Gastrocnemius medialis (tissue), 4 donors: ENCODE measurements around the gene CCM2L. TPM values are rescaled to one million over a fixed set of nuclear protein-coding genes. Genes with fewer than 3 reads are reported as not detected.

Source experiments
- ATAC-seq, 2 donors: fragments of 150-250 bp; one replicate each; pipeline ENCODE4 v1.9.1; 2016
- DNase-seq, 2 donors: peaks; one replicate each; pipeline ENCODE4 v3.0.0-alpha.2; 2019
- H3K27ac ChIP-seq, 4 donors: fragments of 200-600 bp; sonication (generic); 1 replicate in 1 of 4; 2 replicates in 3 of 4; pipeline ENCODE4 v1.5.1; 2016 to 2018; ENCODE audit warnings: mild to moderate bottlenecking in 2 of 4, moderate library complexity in 1 of 4
- H3K27me3 ChIP-seq, 3 donors: fragments of 200-600 bp; sonication (generic) in 2 of 3; 1 replicate in 1 of 3; 2 replicates in 2 of 3; pipeline versions ENCODE4 v1.5.1 to v1.6.0; 2016 to 2019; ENCODE audit warnings: mild to moderate bottlenecking in 1 of 3, moderate library complexity in 1 of 3
- H3K36me3 ChIP-seq, 2 donors: fragments of 200-600 bp; sonication (generic) in 1 of 2; one replicate each; pipeline ENCODE4 v1.5.1; 2017 to 2018
- H3K4me1 ChIP-seq, 2 donors: fragments of 200-600 bp; sonication (generic) in 1 of 2; one replicate each; pipeline ENCODE4 v1.5.1; 2016 to 2017; ENCODE audit warnings: mild to moderate bottlenecking in 2 of 2
- H3K4me3 ChIP-seq, 4 donors: fragments of 200-600 bp; sonication (generic) in 3 of 4; 1 replicate in 1 of 4; 2 replicates in 3 of 4; pipeline ENCODE4 v1.5.1; 2016 to 2019; ENCODE audit warnings: mild to moderate bottlenecking in 2 of 4
- H3K9me3 ChIP-seq, 3 donors: fragments of 200-600 bp; sonication (generic) in 2 of 3; 1 replicate in 1 of 3; 2 replicates in 2 of 3; pipeline ENCODE4 v1.5.1; 2016 to 2019
- CTCF ChIP-seq, 5 experiments: fragments of 450-650 bp in 3 of 5; fragments of 200-600 bp in 2 of 5; sonication (generic) in 2 of 5; IDR thresholded peaks in 4 of 5; conservative IDR thresholded peaks in 1 of 5; 1 replicate in 4 of 5; 2 replicates in 1 of 5; pipeline ENCODE4 v1.5.1; 2016 to 2019; ENCODE audit warnings: antibody characterized with exemption in 5 of 5, mild to moderate bottlenecking in 3 of 5, moderate library complexity in 3 of 5
- POLR2A ChIP-seq, 2 donors: fragments of 450-650 bp; IDR thresholded peaks; one replicate each; pipeline ENCODE4 v1.6.1; 2017; ENCODE audit warnings: antibody characterized with exemption in 2 of 2, mild to moderate bottlenecking in 2 of 2, moderate library complexity in 2 of 2
- in situ Hi-C, 4 donors: fragments of 200-750 bp; cut with MboI; loops; one replicate each; pipeline versions ENCODE4 v1.15.0 to v1.8.0; 2017; ENCODE audit warnings: low sequenced_read_pairs in 4 of 4
- intact Hi-C: fragments of 100-400 bp; cut with DNase I; formaldehyde crosslinking; loops from one replicate; pipeline ENCODE4 v1.15.1; 2023; ENCODE audit warnings: low total_unique reads
- total RNA-seq, 4 donors: library from RNA; depleted of rRNA; stranded (reverse); fragments of >200 nt; gene quantifications; one replicate each; pipeline versions ENCODE4 v1.1.0 to v1.2.3, GENCODE V29; 2016

Gene CCM2L
- total RNA-seq, 4 donors from 2014 or later = 2.2 to 5.8 (median 3.2) TPM

- DNase-seq = no peak
- no peaks in the 10 kb centered on the region for H3K9me3 ChIP-seq
- no peak overlapping the region for H3K27ac ChIP-seq
- TF ChIP-seq POLR2A (IDR thresholded peaks at IDR 0.05) = no peak
- no peak for TF ChIP-seq CTCF (IDR thresholded peaks at IDR 0.05 in 4 of 5, conservative IDR thresholded peaks at IDR 0.05 in 1 of 5)
- H3K4me1 ChIP-seq = peaks cover 0 to 3% of the 10 kb centered on the region in 2 donors
- in situ Hi-C loops (loop anchor here in 2 of 4 donors (10.0 kb wide), 2 partner anchors 181 to 211 kb away; no protein-coding TSS in a partner anchor), intact Hi-C loops (no loop called here)
- no peak for ATAC-seq
- H3K27me3 ChIP-seq = peaks cover 12 to 18% (median 16%) of the 10 kb centered on the region in 3 donors
- H3K4me3 ChIP-seq = no peak overlapping the region
- H3K36me3 ChIP-seq = no peaks in the 10 kb centered on the region
Observed at GRCh38 chr20:32035426-32035779, 25.2 kb downstream of the CCM2L start.

- no peak for ATAC-seq
- Histone ChIP-seq H3K4me1 (peaks cover 0 to 2% of the 10 kb centered on the region in 2 donors), H3K27ac (no peak overlapping the region), H3K36me3 (no peaks in the 10 kb centered on the region), H3K9me3 (no peaks in the 10 kb centered on the region), H3K27me3 (peaks cover 12 to 18% (median 16%) of the 10 kb centered on the region in 3 donors), H3K4me3 (no peak overlapping the region)
- no peak for DNase-seq
- TF ChIP-seq POLR2A (IDR thresholded peaks at IDR 0.05) (no peak), CTCF (IDR thresholded peaks at IDR 0.05 in 4 of 5, conservative IDR thresholded peaks at IDR 0.05 in 1 of 5) (no peak)
- intact Hi-C loops = no loop called here
- in situ Hi-C loops = loop anchor here in 2 of 4 donors (10.0 kb wide), 2 partner anchors 181 to 211 kb away; no protein-coding TSS in a partner anchor
Observed at GRCh38 chr20:32036252-32036651, 26.0 kb downstream of the CCM2L start.

DNA sequence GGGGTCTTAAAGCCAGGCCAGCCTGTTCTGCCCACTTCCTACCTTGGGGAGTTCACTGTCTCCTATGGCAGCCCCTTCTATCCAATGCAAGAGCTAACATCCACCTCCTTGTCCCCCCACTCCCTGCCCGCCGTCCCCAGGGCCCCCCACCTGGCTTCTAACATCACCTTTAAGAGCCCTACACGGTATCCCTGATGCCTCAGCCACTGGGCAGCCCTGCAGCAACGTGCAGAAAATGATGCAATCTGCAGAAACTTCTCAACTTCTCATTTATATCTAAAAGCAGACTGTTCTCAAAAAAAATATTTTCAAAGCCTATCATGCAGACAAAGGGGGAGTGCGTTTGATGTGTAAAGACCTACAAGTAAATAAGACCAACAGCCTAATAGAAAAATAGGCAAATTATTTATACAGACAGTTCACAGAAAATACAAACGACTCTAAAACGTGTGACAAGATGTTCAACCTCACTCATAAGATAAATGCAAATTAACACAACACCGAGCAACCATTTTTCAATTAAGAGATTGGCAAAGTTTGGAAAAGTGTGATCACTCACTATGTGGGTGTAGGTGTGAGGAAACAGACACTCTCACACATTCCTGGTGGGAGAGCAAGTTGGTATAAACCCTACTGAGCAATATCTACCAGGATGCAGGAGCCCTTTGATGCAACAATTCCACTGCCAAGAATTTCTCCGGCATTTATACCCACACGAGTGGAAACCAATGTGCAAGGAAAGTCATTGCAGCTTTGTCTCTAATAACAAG lies 26.7 kb downstream of the CCM2L start:
- no peaks in the 10 kb centered on the region for H3K9me3 ChIP-seq
- no peak overlapping the region for H3K27ac ChIP-seq
- no peaks in the 10 kb centered on the region for H3K36me3 ChIP-seq
- intact Hi-C loops = no loop called here
- in situ Hi-C loops = loop anchor here in 2 of 4 donors (10.0 kb wide), 2 partner anchors 182 to 212 kb away; no protein-coding TSS in a partner anchor
- peaks cover 12 to 18% (median 16%) of the 10 kb centered on the region in 3 donors for H3K27me3 ChIP-seq
- H3K4me3 ChIP-seq = no peak overlapping the region
- ATAC-seq (no peak), DNase-seq (no peak)
- TF ChIP-seq POLR2A (IDR thresholded peaks at IDR 0.05) = no peak
- TF ChIP-seq CTCF (IDR thresholded peaks at IDR 0.05 in 4 of 5, conservative IDR thresholded peaks at IDR 0.05 in 1 of 5) = no peak
- no peaks in the 10 kb centered on the region for H3K4me1 ChIP-seq

DNA sequence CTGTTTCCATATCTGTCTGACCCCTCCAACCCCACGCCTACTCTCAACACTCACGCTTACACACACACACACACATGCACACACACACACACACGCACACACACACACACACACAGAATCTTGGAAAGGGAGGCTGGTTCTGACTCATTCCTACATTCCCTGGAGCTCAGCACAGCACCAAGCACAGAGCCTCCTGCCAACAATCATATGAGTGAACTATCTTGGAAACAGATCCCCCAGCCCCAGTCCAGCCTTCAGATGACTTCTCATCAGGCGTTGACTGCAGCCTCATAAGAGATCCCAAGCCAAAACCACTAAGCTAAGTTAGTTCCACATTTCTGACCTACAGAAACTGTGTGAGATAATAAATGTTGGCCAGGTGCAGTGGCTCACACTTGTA lies 27.7 kb downstream of the CCM2L start:
- ATAC-seq (no peak), DNase-seq (no peak)
- in situ Hi-C loops = loop anchor here in 2 of 4 donors (10.0 kb wide), 2 partner anchors 183 to 213 kb away; no protein-coding TSS in a partner anchor
- Histone ChIP-seq H3K4me3 (no peak overlapping the region), H3K9me3 (no peaks in the 10 kb centered on the region), H3K27me3 (peaks cover 7 to 17% (median 16%) of the 10 kb centered on the region in 3 donors), H3K27ac (no peak overlapping the region), H3K4me1 (no peaks in the 10 kb centered on the region), H3K36me3 (no peaks in the 10 kb centered on the region)
- intact Hi-C loops = no loop called here
- TF ChIP-seq CTCF (IDR thresholded peaks at IDR 0.05 in 4 of 5, conservative IDR thresholded peaks at IDR 0.05 in 1 of 5) = no peak
- no peak for TF ChIP-seq POLR2A (IDR thresholded peaks at IDR 0.05)
